ENCODE data around the gene TXLNB.
"Not testable (repeated sequence)": the region's sequence is repeated elsewhere in the genome, so short reads cannot be mapped to it uniquely, and the experiment has no call there.

- not testable (repeated sequence) for TF ChIP-seq CTCF (conservative IDR thresholded peaks at IDR 0.05; ENCODE audit: low read depth, low read length); EZH2 (IDR thresholded peaks at IDR 0.05; ENCODE audit: borderline replicate concordance, low read depth, low read length, poor library complexity, severe bottlenecking)
Observed at GRCh38 chr6:139293230-139293629, 1.4 kb upstream of the TXLNB start.

Measured in A673 (cell line).